ENCODE measurements around the gene AJM1.

Gene AJM1

DNA sequence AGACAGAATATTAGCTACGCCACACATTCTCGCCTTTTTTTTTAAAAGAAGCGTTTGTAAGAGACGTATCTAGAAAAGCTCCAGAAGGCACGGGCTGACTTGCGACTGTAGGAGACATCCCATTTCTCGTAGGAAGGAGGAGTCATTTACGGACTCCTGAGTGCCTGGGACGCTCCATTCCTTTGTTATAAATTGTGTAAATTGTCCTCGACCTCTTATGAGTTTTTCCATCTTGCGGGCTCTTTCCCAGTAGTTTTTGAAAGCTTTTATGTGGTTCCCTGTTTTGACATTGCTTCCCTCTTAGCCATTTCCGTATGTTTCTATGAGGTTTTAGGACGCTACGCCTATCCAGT lies 33.5 kb upstream of the AJM1 start:
- in situ Hi-C loops (cut with MboI; ENCODE audit: low pct_unique_long_range_greater_than_20kb, low sequenced_read_pairs, unreplicated experiment): no loop called here
- no peak for DNase-seq (ENCODE audit: low spot score)
- TF ChIP-seq, protein P1, sequence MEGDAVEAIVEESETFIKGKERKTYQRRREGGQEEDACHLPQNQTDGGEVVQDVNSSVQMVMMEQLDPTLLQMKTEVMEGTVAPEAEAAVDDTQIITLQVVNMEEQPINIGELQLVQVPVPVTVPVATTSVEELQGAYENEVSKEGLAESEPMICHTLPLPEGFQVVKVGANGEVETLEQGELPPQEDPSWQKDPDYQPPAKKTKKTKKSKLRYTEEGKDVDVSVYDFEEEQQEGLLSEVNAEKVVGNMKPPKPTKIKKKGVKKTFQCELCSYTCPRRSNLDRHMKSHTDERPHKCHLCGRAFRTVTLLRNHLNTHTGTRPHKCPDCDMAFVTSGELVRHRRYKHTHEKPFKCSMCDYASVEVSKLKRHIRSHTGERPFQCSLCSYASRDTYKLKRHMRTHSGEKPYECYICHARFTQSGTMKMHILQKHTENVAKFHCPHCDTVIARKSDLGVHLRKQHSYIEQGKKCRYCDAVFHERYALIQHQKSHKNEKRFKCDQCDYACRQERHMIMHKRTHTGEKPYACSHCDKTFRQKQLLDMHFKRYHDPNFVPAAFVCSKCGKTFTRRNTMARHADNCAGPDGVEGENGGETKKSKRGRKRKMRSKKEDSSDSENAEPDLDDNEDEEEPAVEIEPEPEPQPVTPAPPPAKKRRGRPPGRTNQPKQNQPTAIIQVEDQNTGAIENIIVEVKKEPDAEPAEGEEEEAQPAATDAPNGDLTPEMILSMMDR (IDR thresholded peaks at IDR 0.05; ENCODE audit: extremely low read depth, insufficient read depth, missing control alignments): no peak

DNA sequence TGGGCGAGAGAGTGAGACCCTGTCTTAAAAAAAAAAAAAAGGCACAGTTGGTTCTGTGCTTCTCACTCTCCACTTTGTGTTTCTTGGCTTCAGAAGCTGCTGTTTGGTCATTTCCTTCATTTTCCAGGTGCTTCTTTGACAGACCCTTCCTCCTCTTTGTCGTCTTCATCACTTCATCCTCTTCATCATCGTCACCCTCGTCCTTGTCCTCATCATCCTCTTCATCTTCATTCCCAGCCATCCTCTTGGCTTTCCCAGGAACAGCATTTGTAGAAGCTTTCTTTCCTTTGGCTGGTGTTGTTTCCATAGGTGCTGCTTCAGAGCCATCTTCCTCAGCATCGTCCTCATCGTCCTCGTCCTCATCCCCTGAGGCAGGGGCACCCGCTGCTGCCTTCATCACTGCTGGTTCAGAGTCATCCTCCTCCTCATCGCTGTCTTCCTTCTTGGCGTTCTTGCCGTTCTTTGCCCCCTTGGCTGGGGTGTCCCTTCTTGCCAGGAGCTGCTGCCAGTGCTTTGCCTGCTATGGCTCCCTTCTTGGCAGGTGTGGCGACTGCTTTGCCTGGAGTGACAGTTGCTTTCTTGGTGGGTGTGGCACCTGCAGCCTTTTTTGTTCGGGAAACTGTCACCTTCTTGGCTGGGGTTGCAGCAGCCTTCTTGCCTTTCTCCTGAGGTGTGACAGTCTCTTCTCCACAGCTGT lies 27.4 kb upstream of the AJM1 start:
- TF ChIP-seq, protein P1 (IDR thresholded peaks at IDR 0.05; ENCODE audit: extremely low read depth, insufficient read depth, missing control alignments): no peak
- DNase-seq (ENCODE audit: low spot score): no peak
- in situ Hi-C loops (cut with MboI; ENCODE audit: low pct_unique_long_range_greater_than_20kb, low sequenced_read_pairs, unreplicated experiment): no loop called here

DNA sequence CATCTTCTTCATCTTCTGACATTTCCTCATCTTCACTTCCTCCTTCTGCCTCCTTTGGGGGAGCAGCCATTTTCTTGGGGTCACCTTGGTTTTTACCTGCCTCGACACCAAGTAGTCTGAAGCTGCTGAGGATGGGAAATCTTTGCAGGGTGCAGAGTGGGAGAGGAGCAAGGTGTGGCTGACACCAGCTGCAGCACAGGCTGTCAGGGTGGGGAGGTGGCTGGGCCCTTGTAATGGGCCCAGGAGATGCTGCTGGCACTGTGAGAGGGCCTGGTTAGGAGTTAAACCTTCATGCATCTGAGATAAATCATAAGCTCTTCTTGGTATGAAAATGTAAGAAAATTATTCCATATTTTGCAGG lies 26.9 kb upstream of the AJM1 start:
- in situ Hi-C loops (cut with MboI; ENCODE audit: low pct_unique_long_range_greater_than_20kb, low sequenced_read_pairs, unreplicated experiment): no loop called here
- TF ChIP-seq, protein P1 (IDR thresholded peaks at IDR 0.05; ENCODE audit: extremely low read depth, insufficient read depth, missing control alignments): no peak
- DNase-seq (ENCODE audit: low spot score): no peak

DNA sequence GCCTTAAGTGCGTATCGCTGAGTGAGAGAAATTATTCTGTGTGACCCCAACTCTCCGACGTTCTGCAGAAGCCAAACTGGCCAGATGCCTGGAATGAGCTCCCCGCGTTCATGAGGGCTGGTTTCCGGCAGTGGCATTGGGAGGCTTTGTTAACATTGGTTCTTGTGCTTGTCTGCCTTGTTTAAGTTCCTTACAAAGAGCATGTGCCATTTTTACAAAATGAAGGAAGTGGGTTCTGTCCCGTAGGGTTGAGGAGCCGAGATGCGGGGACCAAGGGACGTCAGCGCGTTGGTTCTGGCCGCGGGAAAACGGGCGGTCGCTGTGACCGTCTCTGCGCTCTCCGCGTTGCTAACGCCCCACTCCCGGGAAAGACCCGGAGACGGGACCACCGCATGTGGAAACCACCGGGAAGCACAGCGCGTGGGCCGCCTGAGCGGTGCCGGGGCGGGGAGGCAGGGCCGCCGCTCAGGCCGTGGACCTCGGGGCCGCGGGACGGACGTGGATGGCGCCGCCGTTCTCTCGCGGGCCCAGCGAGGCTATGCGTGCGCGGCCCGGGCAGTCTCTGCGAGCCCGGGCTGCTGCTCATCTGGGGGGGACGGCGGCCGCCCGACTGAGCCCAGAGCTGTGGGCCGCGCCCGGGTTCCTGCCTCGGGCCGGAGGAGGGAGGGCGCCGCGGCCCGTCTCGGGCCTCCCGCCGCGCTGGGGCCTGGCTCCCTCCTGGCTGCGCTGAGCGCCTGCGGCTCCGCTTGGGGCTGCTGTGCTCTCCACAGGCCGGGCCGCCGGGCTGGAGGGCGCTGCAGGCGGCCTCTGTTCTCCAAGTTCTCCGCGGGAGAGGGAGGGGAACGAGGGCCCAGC lies 21.1 kb upstream of the AJM1 start:
- TF ChIP-seq, protein P1 (IDR thresholded peaks at IDR 0.05; ENCODE audit: extremely low read depth, insufficient read depth, missing control alignments): no peak
- no peak for DNase-seq (ENCODE audit: low spot score)
- in situ Hi-C loops (cut with MboI; ENCODE audit: low pct_unique_long_range_greater_than_20kb, low sequenced_read_pairs, unreplicated experiment): no loop called here

DNA sequence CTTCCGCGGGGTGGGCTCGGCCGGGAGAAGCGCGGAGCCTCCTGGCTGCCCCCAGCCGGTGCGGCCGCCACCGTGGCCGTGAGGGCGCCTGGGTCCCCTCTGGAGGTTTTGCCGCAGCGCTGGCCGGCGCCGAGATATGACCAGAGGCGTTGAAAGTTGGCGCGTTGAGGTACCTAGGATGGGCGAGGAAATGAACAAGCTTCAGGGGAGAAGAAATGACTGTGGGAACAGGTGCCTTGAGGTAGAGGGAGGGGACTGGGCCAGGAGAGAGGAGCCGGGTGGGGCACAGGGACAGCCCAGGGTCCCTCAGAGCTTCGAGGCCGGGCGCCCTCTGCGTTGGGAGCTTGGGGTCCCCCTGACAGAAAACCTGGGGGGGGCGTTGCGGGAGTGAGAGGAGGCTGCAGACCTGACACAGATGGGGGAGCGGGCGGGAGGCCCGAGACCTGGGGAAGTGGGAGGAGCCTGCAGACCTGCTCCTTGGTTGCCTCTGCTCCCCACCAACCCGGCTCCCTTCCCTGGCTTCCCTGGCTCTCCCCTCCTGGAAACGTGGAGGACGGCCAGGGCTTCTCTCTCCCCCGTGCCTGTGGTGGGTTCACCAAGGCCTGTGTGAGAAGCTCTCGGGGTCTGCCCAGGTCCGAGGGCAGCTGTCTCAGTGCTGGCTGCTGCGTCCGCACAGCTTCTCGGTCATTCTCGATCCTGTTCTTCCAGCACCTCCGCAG lies 20.3 kb upstream of the AJM1 start:
- TF ChIP-seq, protein P1 (IDR thresholded peaks at IDR 0.05; ENCODE audit: extremely low read depth, insufficient read depth, missing control alignments): no peak
- no peak for DNase-seq (ENCODE audit: low spot score)
- in situ Hi-C loops (cut with MboI; ENCODE audit: low pct_unique_long_range_greater_than_20kb, low sequenced_read_pairs, unreplicated experiment): no loop called here

DNA sequence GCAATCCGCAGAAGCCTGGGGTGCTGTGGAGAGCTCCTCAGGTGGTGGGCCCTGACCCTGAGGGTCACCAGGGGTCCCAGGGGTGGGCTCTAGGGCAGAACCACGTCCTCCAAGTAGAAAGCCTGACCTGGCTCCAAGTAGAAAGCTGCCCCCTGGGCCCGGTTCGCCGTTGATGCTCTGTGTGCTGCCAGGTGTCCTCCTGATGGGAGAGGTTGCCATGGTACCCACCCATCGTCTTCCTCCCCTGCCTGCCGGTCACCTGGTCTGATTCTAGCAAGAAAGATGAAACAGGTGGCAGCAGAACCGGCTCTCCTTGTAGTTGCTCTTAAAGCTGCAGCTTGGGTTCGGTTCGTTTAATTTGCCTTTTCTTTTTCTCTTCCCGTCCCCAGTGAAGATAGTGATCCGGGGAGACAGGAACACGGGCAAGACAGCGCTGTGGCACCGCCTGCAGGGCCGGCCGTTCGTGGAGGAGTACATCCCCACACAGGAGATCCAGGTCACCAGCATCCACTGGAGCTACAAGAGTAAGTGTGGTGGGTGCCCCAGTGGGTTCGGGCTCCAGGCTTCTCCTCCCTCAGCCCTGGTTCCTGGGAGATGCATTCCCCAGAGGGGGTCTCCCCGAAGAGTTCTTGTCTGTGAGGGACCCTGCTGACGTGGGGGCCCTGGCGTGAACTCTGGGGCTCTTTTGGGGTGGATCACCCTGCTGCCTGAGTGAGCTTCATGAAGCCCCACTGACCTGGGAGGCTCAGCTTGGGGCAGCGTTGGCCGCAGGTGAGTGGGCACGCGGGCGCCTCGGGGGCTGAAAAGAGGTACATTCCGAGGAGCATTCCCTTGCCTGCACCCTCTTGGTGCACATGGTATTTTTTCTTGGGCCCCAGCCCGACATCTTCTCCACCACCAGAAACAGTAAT lies 18.9 kb upstream of the AJM1 start:
- TF ChIP-seq, protein P1 (IDR thresholded peaks at IDR 0.05; ENCODE audit: extremely low read depth, insufficient read depth, missing control alignments): no peak
- in situ Hi-C loops (cut with MboI; ENCODE audit: low pct_unique_long_range_greater_than_20kb, low sequenced_read_pairs, unreplicated experiment): no loop called here
- no peak for DNase-seq (ENCODE audit: low spot score)
